Keratinocyte (primary cell): ENCODE results near the gene DDX52.

Experiments
- EZH2 ChIP-seq: IDR thresholded peaks from one replicate; pipeline ENCODE4 v1.6.1; 2012; ENCODE audit warnings: inconsistent platforms, mild to moderate bottlenecking, low read length, moderate library complexity
- TF ChIP-seq, protein P1 (sequence below), 3 experiments: IDR thresholded peaks in 1 of 3; conservative IDR thresholded peaks in 1 of 3; optimal IDR thresholded peaks in 1 of 3; 2 replicates in 2 of 3; 3 replicates in 1 of 3; pipeline versions ENCODE3 to v1.5.1; 2011; ENCODE audit warnings: low read length in 3 of 3, mild to moderate bottlenecking in 3 of 3, moderate library complexity in 2 of 3, control low read depth in 1 of 3, inconsistent platforms in 1 of 3; ENCODE audit not compliant: insufficient read depth in 2 of 3; ENCODE audit errors: extremely low read depth in 1 of 3

GRCh38 chr17:37614823-37615222, 28.4 kb downstream of the DDX52 start:
- TF ChIP-seq, protein P1, sequence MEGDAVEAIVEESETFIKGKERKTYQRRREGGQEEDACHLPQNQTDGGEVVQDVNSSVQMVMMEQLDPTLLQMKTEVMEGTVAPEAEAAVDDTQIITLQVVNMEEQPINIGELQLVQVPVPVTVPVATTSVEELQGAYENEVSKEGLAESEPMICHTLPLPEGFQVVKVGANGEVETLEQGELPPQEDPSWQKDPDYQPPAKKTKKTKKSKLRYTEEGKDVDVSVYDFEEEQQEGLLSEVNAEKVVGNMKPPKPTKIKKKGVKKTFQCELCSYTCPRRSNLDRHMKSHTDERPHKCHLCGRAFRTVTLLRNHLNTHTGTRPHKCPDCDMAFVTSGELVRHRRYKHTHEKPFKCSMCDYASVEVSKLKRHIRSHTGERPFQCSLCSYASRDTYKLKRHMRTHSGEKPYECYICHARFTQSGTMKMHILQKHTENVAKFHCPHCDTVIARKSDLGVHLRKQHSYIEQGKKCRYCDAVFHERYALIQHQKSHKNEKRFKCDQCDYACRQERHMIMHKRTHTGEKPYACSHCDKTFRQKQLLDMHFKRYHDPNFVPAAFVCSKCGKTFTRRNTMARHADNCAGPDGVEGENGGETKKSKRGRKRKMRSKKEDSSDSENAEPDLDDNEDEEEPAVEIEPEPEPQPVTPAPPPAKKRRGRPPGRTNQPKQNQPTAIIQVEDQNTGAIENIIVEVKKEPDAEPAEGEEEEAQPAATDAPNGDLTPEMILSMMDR (optimal IDR thresholded peaks at IDR 0.05 in 1 of 3, IDR thresholded peaks at IDR 0.05 in 1 of 3, conservative IDR thresholded peaks at IDR 0.05 in 1 of 3; ENCODE audit: extremely low read depth in 1 of 3, insufficient read depth in 2 of 3, low read length in 3 of 3), result no peak
- TF ChIP-seq EZH2, result no peak
